HepG2 (cell line): ENCODE results near the gene WDR11. TPM values are rescaled to one million over a fixed set of nuclear protein-coding genes. Genes with fewer than 3 reads are reported as not detected.

Experiments
- CEBPB ChIP-seq: IDR thresholded peaks from 2 replicates; pipeline ENCODE4 v1.6.1; 2011; ENCODE audit warnings: low read depth, low read length, improper control_type of control experiment, borderline replicate concordance
- FOXA3 ChIP-seq: IDR thresholded peaks from 2 replicates; pipeline ENCODE4 v1.6.1; 2016; ENCODE audit warnings: missing genetic modification reagents, missing compliant biosample characterization
- FOXK1 ChIP-seq: sonication (generic); formaldehyde crosslinking; IDR thresholded peaks from 2 replicates; pipeline ENCODE4 v1.4.0; 2020; ENCODE audit warnings: low read depth, missing genetic modification reagents, borderline replicate concordance
- JARID2 ChIP-seq: sonication (generic); formaldehyde crosslinking; IDR thresholded peaks from 2 replicates; pipeline ENCODE4 v1.8.1; 2023; ENCODE audit warnings: missing genetic modification reagents, inconsistent platforms; ENCODE audit not compliant: insufficient replicate concordance
- MZF1 ChIP-seq: sonication (generic); formaldehyde crosslinking; IDR thresholded peaks from 2 replicates; pipeline ENCODE4 v1.8.1; 2023; ENCODE audit warnings: mild to moderate bottlenecking, missing genetic modification reagents, borderline replicate concordance
- POLR2AphosphoS5 ChIP-seq: IDR thresholded peaks from 2 replicates; pipeline ENCODE4 v1.6.1; 2012; ENCODE audit warnings: low read depth, low read length
- PTBP1 ChIP-seq: fragments of 200-400 bp; formaldehyde crosslinking; IDR thresholded peaks from 2 replicates; pipeline ENCODE4 v1.6.1; 2018; ENCODE audit warnings: low read length, low read depth; ENCODE audit not compliant: poor library complexity, severe bottlenecking
- RXRA ChIP-seq: sonication (generic); formaldehyde crosslinking; IDR thresholded peaks from 2 replicates; pipeline ENCODE4 v1.5.1; 2020; ENCODE audit warnings: missing genetic modification reagents
- SMAD9 ChIP-seq: sonication (generic); formaldehyde crosslinking; IDR thresholded peaks from 2 replicates; pipeline ENCODE4 v1.5.1; 2020; ENCODE audit warnings: mild to moderate bottlenecking, missing genetic modification reagents
- ZNF101 ChIP-seq: sonication (generic); formaldehyde crosslinking; IDR thresholded peaks from 2 replicates; pipeline ENCODE4 v1.4.0; 2020; ENCODE audit warnings: mild to moderate bottlenecking, low read depth, missing genetic modification reagents, borderline replicate concordance
- ZNF296 ChIP-seq: sonication (generic); formaldehyde crosslinking; conservative IDR thresholded peaks from 2 replicates; pipeline ENCODE4 v1.5.0; 2020; ENCODE audit warnings: mild to moderate bottlenecking, missing genetic modification reagents
- ZNF326 ChIP-seq: sonication (generic); formaldehyde crosslinking; IDR thresholded peaks from 2 replicates; pipeline ENCODE4 v1.4.0; 2020; ENCODE audit warnings: missing genetic modification reagents, borderline replicate concordance
- ZNF441 ChIP-seq: sonication (generic); formaldehyde crosslinking; IDR thresholded peaks from 2 replicates; pipeline ENCODE4 v1.7.0; 2021; ENCODE audit warnings: missing genetic modification reagents, borderline replicate concordance
- ZNF451 ChIP-seq: sonication (generic); formaldehyde crosslinking; IDR thresholded peaks from 2 replicates; pipeline ENCODE4 v1.5.0; 2020; ENCODE audit warnings: mild to moderate bottlenecking, missing genetic modification reagents
- ZNF616 ChIP-seq: sonication (generic); formaldehyde crosslinking; IDR thresholded peaks from 2 replicates; pipeline ENCODE4 v1.5.0; 2020; ENCODE audit warnings: low read depth, mild to moderate bottlenecking, missing genetic modification reagents
- ZXDC ChIP-seq: sonication (generic); formaldehyde crosslinking; IDR thresholded peaks from 2 replicates; pipeline ENCODE4 v1.5.0; 2020; ENCODE audit warnings: mild to moderate bottlenecking, missing genetic modification reagents
- polyA plus RNA-seq, 8 experiments: library from polyadenylated mRNA; depleted of rRNA in 3 of 8; stranded (reverse) in 7 of 8; unstranded in 1 of 8; fragments of >200 nt; fragmentation: Illumina TruSeq in 4 of 8; extraction: Trizol in 4 of 8; gene quantifications; 2 replicates each; pipeline versions ENCODE4 v1.2.1 to v1.2.3, GENCODE V29; 2011 to 2016; ENCODE audit warnings: low read depth in 4 of 8, missing spikeins in 1 of 8, mixed read lengths in 1 of 8; ENCODE audit not compliant: insufficient read depth in 1 of 8
- total RNA-seq, 5 experiments: library from RNA; depleted of rRNA; stranded (reverse); fragments of >200 nt; fragmentation: Illumina TruSeq; extraction: Trizol; gene quantifications; 2 replicates each; pipeline ENCODE4 v1.2.3, GENCODE V29; 2016; ENCODE audit warnings: low read depth in 1 of 5
- TF ChIP-seq, protein P1 (sequence below): sonication (generic); formaldehyde crosslinking; conservative IDR thresholded peaks from 2 replicates; pipeline ENCODE4 v1.5.0; 2020; ENCODE audit warnings: missing genetic modification reagents
- TF ChIP-seq, protein P2 (sequence below): sonication (generic); formaldehyde crosslinking; conservative IDR thresholded peaks from 2 replicates; pipeline ENCODE4 v1.4.0; 2020; ENCODE audit warnings: missing genetic modification reagents
- TF ChIP-seq, protein P3 (sequence below): sonication (generic); formaldehyde crosslinking; IDR thresholded peaks from 2 replicates; pipeline ENCODE4 v1.4.0; 2020; ENCODE audit warnings: mild to moderate bottlenecking, missing genetic modification reagents

Gene WDR11
- total and polyA plus RNA-seq, 2 of the 13 experiments (the other 11 are each of a cell fraction or from before 2014, with no cell fraction given), result 38.0 to 45.2 TPM

DNA sequence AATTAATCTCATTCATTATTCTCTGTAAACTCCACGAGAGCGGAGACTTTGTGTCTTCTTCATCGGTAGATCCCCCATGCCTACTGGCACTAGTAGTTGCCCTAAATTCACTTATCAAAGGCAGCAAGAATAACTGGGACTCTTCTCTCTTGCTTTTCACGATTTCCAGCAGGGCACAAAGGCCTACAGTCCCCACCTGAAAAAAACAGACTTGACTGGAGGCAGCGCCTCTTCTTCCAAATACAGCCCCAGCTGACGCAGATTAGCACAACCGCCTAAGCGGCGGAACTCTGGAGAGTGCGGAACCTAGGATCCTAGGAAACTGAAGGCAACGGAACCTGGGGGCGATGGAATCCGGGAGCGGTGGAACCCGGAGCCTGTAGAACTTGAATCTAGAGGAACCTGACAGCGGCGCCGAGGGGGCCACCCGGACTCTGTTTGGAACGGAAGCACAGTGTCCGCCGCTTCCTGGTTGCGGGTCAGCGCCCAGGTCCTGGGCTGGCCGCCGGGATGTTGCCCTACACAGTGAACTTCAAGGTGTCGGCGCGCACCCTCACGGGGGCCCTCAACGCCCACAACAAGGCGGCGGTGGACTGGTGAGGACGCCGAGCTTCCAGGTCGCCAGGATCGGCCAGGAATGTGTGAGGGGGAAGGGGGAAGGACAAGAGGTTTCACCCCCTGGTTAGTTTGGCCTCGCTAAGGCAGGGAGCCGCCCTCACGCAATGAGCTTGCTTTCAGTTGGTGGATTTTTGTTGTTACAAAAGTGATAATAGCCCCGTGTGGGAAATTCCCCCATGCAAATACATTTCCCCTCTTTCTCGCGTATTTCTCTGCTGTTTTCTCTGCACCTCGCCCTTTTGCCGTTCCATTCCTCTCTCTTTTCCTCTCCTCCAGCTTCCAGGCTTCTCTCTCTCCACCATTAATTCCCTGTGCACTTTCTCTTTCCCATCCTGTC is at the start of gene WDR11 (continued):
- TF ChIP-seq, protein P1, sequence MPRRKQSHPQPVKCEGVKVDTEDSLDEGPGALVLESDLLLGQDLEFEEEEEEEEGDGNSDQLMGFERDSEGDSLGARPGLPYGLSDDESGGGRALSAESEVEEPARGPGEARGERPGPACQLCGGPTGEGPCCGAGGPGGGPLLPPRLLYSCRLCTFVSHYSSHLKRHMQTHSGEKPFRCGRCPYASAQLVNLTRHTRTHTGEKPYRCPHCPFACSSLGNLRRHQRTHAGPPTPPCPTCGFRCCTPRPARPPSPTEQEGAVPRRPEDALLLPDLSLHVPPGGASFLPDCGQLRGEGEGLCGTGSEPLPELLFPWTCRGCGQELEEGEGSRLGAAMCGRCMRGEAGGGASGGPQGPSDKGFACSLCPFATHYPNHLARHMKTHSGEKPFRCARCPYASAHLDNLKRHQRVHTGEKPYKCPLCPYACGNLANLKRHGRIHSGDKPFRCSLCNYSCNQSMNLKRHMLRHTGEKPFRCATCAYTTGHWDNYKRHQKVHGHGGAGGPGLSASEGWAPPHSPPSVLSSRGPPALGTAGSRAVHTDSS, result no peak
- TF ChIP-seq FOXK1 (peak; percentile 87; the same call in 1 of the 2 replicates), ZNF326 (CRISPR knock-in tag) (no peak), ZNF296 (CRISPR knock-in tag) (no peak), ZNF451 (CRISPR knock-in tag) (0 out of 2 replicates have a peak, but pooled peaks have one; percentile 27), ZNF441 (CRISPR knock-in tag) (no peak), ZXDC (0 out of 2 replicates have a peak, but pooled peaks have one; percentile 47), ZNF101 (no peak), FOXA3 (CRISPR knock-in tag) (peak; percentile 69), SMAD9 (CRISPR knock-in tag) (no peak), CEBPB (no peak), PTBP1 (peak; percentile 87), JARID2 (CRISPR knock-in tag) (peak; percentile 38), POLR2AphosphoS5 (peak; percentile 89), MZF1 (CRISPR knock-in tag) (no peak), RXRA (CRISPR knock-in tag) (peak; percentile 69), ZNF616 (CRISPR knock-in tag) (no peak)
- TF ChIP-seq, protein P2, sequence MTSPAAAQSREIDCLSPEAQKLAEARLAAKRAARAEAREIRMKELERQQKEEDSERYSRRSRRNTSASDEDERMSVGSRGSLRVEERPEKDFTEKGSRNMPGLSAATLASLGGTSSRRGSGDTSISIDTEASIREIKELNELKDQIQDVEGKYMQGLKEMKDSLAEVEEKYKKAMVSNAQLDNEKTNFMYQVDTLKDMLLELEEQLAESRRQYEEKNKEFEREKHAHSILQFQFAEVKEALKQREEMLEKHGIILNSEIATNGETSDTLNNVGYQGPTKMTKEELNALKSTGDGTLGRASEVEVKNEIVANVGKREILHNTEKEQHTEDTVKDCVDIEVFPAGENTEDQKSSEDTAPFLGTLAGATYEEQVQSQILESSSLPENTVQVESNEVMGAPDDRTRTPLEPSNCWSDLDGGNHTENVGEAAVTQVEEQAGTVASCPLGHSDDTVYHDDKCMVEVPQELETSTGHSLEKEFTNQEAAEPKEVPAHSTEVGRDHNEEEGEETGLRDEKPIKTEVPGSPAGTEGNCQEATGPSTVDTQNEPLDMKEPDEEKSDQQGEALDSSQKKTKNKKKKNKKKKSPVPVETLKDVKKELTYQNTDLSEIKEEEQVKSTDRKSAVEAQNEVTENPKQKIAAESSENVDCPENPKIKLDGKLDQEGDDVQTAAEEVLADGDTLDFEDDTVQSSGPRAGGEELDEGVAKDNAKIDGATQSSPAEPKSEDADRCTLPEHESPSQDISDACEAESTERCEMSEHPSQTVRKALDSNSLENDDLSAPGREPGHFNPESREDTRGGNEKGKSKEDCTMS (CRISPR knock-in tag), result no peak
- TF ChIP-seq, protein P3, sequence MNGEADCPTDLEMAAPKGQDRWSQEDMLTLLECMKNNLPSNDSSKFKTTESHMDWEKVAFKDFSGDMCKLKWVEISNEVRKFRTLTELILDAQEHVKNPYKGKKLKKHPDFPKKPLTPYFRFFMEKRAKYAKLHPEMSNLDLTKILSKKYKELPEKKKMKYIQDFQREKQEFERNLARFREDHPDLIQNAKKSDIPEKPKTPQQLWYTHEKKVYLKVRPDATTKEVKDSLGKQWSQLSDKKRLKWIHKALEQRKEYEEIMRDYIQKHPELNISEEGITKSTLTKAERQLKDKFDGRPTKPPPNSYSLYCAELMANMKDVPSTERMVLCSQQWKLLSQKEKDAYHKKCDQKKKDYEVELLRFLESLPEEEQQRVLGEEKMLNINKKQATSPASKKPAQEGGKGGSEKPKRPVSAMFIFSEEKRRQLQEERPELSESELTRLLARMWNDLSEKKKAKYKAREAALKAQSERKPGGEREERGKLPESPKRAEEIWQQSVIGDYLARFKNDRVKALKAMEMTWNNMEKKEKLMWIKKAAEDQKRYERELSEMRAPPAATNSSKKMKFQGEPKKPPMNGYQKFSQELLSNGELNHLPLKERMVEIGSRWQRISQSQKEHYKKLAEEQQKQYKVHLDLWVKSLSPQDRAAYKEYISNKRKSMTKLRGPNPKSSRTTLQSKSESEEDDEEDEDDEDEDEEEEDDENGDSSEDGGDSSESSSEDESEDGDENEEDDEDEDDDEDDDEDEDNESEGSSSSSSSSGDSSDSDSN (CRISPR knock-in tag), result peak; percentile 96
